DOHH2 (cell line): ENCODE results near the gene KCNQ1.

Experiments
- H3F3A ChIP-seq: fragments of 200-600 bp; sonication (generic), shearing (Covaris generic); 2 replicates; pipeline ENCODE4 v1.6.0; 2016; ENCODE audit warnings: antibody characterized with exemption, mild to moderate bottlenecking; ENCODE audit not compliant: control insufficient read depth, insufficient read depth
- H3K27ac ChIP-seq: fragments of 200-600 bp; sonication (generic); 2 replicates; pipeline ENCODE4 v1.5.1; 2014; ENCODE audit warnings: low read depth, mild to moderate bottlenecking, low read length, moderate library complexity
- H3K27me3 ChIP-seq: fragments of 200-600 bp; sonication (generic); 2 replicates; pipeline ENCODE4 v1.6.1; 2014; ENCODE audit warnings: mild to moderate bottlenecking, low read length, mixed read lengths; ENCODE audit not compliant: control insufficient read depth
- H3K36me3 ChIP-seq: fragments of 200-600 bp; sonication (generic); 2 replicates; pipeline ENCODE4 v1.6.1; 2014; ENCODE audit warnings: mild to moderate bottlenecking, low read length, moderate library complexity, mixed read lengths; ENCODE audit not compliant: control insufficient read depth
- H3K4me1 ChIP-seq: fragments of 200-600 bp; sonication (generic); 2 replicates; pipeline ENCODE4 v1.6.1; 2014; ENCODE audit warnings: mild to moderate bottlenecking, low read length, mixed read lengths; ENCODE audit not compliant: control insufficient read depth
- H3K4me2 ChIP-seq: fragments of 200-600 bp; sonication (generic); 2 replicates; pipeline ENCODE4 v1.6.0; 2014; ENCODE audit warnings: mild to moderate bottlenecking, low read length, moderate library complexity
- H3K4me3 ChIP-seq: fragments of 200-600 bp; sonication (generic); 2 replicates; pipeline ENCODE4 v1.5.1; 2014; ENCODE audit warnings: mild to moderate bottlenecking, low read length, mixed read lengths
- H3K79me2 ChIP-seq: fragments of 200-600 bp; sonication (generic); 2 replicates; pipeline ENCODE4 v1.6.1; 2014; ENCODE audit warnings: mild to moderate bottlenecking, low read length, mixed read lengths; ENCODE audit not compliant: control insufficient read depth
- H3K9me2 ChIP-seq: fragments of 200-600 bp; sonication (generic); replicated peaks from 2 replicates; pipeline ENCODE4 v1.6.1; 2014; ENCODE audit warnings: mild to moderate bottlenecking, low read length, mixed read lengths; ENCODE audit not compliant: control insufficient read depth
- H3K9me3 ChIP-seq: fragments of 200-600 bp; sonication (generic); 2 replicates; pipeline ENCODE4 v1.6.1; 2014; ENCODE audit warnings: antibody characterized with exemption, low read length, mixed read lengths; ENCODE audit not compliant: control insufficient read depth, insufficient read depth
- H4K20me1 ChIP-seq: fragments of 200-600 bp; sonication (generic); 2 replicates; pipeline ENCODE4 v1.6.0; 2014; ENCODE audit warnings: low read depth, mild to moderate bottlenecking, antibody characterized with exemption, low read length, moderate library complexity; ENCODE audit not compliant: control insufficient read depth, insufficient read depth
- CTCF ChIP-seq: fragments of 200-600 bp; sonication (generic); IDR thresholded peaks from one replicate; pipeline ENCODE4 v1.5.1; 2014; ENCODE audit warnings: antibody characterized with exemption, mild to moderate bottlenecking, low read depth, low read length; ENCODE audit not compliant: poor library complexity, severe bottlenecking
- EZH2phosphoT487 ChIP-seq: fragments of 200-600 bp; sonication (generic); IDR thresholded peaks from 2 replicates; pipeline ENCODE4 v1.6.1; 2017; ENCODE audit warnings: borderline replicate concordance, mild to moderate bottlenecking, antibody characterized with exemption, low read length, moderate library complexity, mixed read lengths

Gene KCNQ1

GRCh38 chr11:2541881-2542361 lies 97.1 kb downstream of the KCNQ1 start:
- Histone ChIP-seq H3F3A (no peaks in the 10 kb centered on the region), H3K36me3 (no peaks in the 10 kb centered on the region), H3K9me2 (no peaks in the 10 kb centered on the region), H3K9me3 (no peaks in the 10 kb centered on the region), H3K4me2 (no peak overlapping the region), H3K4me3 (no peak overlapping the region), H3K4me1 (no peaks in the 10 kb centered on the region), H3K27ac (no peak overlapping the region), H3K27me3 (no peaks in the 10 kb centered on the region), H3K79me2 (no peaks in the 10 kb centered on the region), H4K20me1 (no peaks in the 10 kb centered on the region)
- TF ChIP-seq CTCF (no peak), EZH2phosphoT487 (no peak)

DNA sequence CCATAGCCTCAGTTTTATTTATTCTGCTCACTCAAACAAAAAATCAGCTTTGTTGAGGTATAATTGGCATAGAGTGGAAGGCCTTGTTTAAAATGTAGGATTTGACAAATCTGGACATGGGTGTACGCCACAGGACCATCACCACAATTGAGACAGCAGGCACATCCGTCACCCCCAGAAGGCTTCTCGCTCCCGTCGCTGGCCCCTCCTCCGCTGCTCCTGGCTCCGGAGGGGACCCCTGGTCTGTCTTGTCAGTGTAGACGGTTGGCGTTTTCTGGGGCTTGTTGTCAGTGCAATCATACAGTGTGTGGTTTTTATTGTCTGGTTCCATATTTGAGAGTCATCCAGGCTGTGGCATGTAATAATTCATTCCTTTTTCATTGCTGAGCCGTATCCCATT lies 97.6 kb downstream of the KCNQ1 start:
- H3K4me3 ChIP-seq = no peak overlapping the region
- no peaks in the 10 kb centered on the region for H3K27me3 ChIP-seq
- H3K4me1 ChIP-seq = no peaks in the 10 kb centered on the region
- no peaks in the 10 kb centered on the region for H3K9me3 ChIP-seq
- TF ChIP-seq CTCF (no peak), EZH2phosphoT487 (no peak)
- H3K36me3 ChIP-seq = no peaks in the 10 kb centered on the region
- no peak overlapping the region for H3K4me2 ChIP-seq
- no peaks in the 10 kb centered on the region for H3K79me2 ChIP-seq
- no peaks in the 10 kb centered on the region for H3F3A ChIP-seq
- H3K27ac ChIP-seq = no peak overlapping the region
- no peaks in the 10 kb centered on the region for H4K20me1 ChIP-seq
- no peaks in the 10 kb centered on the region for H3K9me2 ChIP-seq

DNA sequence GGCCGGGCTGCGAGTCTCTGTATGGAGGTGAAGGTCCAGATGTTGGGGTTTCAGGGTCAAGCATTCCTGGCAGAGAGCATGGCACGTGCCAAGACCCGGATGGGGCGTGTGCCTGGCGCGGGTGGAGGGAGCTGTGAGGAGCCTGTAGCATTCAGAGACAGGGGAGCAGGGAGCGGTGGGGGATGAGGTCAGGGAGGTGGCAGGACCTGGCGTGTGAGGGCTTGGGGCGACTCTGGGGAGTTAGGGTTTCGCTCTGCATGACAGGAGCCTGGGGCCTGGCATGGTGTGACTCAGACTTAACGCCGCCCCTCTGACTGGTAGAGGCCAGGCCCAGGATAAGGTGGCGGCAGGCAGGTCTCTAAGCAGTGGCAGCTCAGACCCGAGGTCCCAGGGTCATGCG lies 103.0 kb downstream of the KCNQ1 start:
- Histone ChIP-seq H4K20me1 (no peaks in the 10 kb centered on the region), H3K4me1 (no peaks in the 10 kb centered on the region), H3K4me3 (no peak overlapping the region), H3K9me3 (no peaks in the 10 kb centered on the region), H3K27ac (no peak overlapping the region), H3K9me2 (no peaks in the 10 kb centered on the region), H3K79me2 (no peaks in the 10 kb centered on the region), H3K27me3 (no peaks in the 10 kb centered on the region), H3F3A (no peaks in the 10 kb centered on the region), H3K36me3 (no peaks in the 10 kb centered on the region), H3K4me2 (no peak overlapping the region)
- TF ChIP-seq CTCF = no peak
- no peak for TF ChIP-seq EZH2phosphoT487

- no peaks in the 10 kb centered on the region for H3K27me3 ChIP-seq
- no peaks in the 10 kb centered on the region for H3K4me1 ChIP-seq
- H3K36me3 ChIP-seq = no peaks in the 10 kb centered on the region
- no peaks in the 10 kb centered on the region for H3F3A ChIP-seq
- H3K4me2 ChIP-seq = no peak overlapping the region
- H3K9me3 ChIP-seq = no peaks in the 10 kb centered on the region
- H3K79me2 ChIP-seq = no peaks in the 10 kb centered on the region
- H3K4me3 ChIP-seq = no peak overlapping the region
- H4K20me1 ChIP-seq = no peaks in the 10 kb centered on the region
- H3K9me2 ChIP-seq = no peaks in the 10 kb centered on the region
- no peak for TF ChIP-seq CTCF
- no peak for TF ChIP-seq EZH2phosphoT487
- H3K27ac ChIP-seq = no peak overlapping the region
Observed at GRCh38 chr11:2548596-2548995, 103.8 kb downstream of the KCNQ1 start.
